Sigmoid colon (tissue), 7 donors: ENCODE measurements around the gene RNF40. TPM values are rescaled to one million over a fixed set of nuclear protein-coding genes. Genes with fewer than 3 reads are reported as not detected.

Source experiments
- DNase-seq: peaks from one replicate; pipeline ENCODE4 v3.0.0-alpha.2; 2019
- H3K27ac ChIP-seq, 4 donors: fragments of 200-600 bp; sonication (generic); one replicate each; pipeline ENCODE4 v1.5.1; 2016 to 2019; ENCODE audit warnings: mild to moderate bottlenecking in 1 of 4
- H3K27me3 ChIP-seq, 3 donors: fragments of 200-600 bp; sonication (generic); one replicate each; pipeline ENCODE4 v1.5.1; 2019; ENCODE audit warnings: mild to moderate bottlenecking in 1 of 3
- H3K36me3 ChIP-seq, 4 donors: fragments of 200-600 bp; sonication (generic); one replicate each; pipeline ENCODE4 v1.5.1; 2016 to 2019
- H3K4me1 ChIP-seq, 4 donors: fragments of 200-600 bp; sonication (generic); one replicate each; pipeline ENCODE4 v1.5.1; 2017 to 2019
- H3K4me3 ChIP-seq, 4 donors: fragments of 200-600 bp; sonication (generic); one replicate each; pipeline ENCODE4 v1.5.1; 2017 to 2019; ENCODE audit warnings: mild to moderate bottlenecking in 2 of 4, moderate library complexity in 1 of 4
- H3K9me3 ChIP-seq, 4 donors: fragments of 200-600 bp in 3 of 4; sonication (generic) in 3 of 4; one replicate each; pipeline versions ENCODE4 v1.5.1 to v1.6.1; 2013 to 2019
- EP300 ChIP-seq, 4 donors: sonication (generic); formaldehyde crosslinking; IDR thresholded peaks; one replicate each; pipeline ENCODE4 v1.6.1; 2017; ENCODE audit warnings: antibody characterized with exemption in 4 of 4
- POLR2A ChIP-seq, 2 donors: fragments of 450-650 bp; IDR thresholded peaks; one replicate each; pipeline ENCODE4 v1.6.1; 2016; ENCODE audit warnings: antibody characterized with exemption in 2 of 2, mild to moderate bottlenecking in 2 of 2, moderate library complexity in 2 of 2
- POLR2AphosphoS5 ChIP-seq, 4 donors: sonication (generic); formaldehyde crosslinking; IDR thresholded peaks; one replicate each; pipeline ENCODE4 v1.6.1; 2017; ENCODE audit warnings: antibody characterized with exemption in 4 of 4
- WGBS, 2 donors: extraction: QIAGEN DNeasy Blood & Tissue Kit; methylation state at CpG; one replicate each; pipeline ENCODE4 v1.1.7; 2013; 5-methylcytosine and 5-hydroxymethylcytosine counted together
- intact Hi-C: fragments of 100-400 bp; cut with DNase I; formaldehyde crosslinking; loops from one replicate; pipeline ENCODE4 v1.15.1; 2023
- polyA plus RNA-seq, 3 donors: library from polyadenylated mRNA; stranded (reverse); fragments of 200-250 nt; gene quantifications; one replicate each; pipeline ENCODE4 v1.2.3, GENCODE V29; 2013
- total RNA-seq, 4 donors: library from RNA; depleted of rRNA; stranded (reverse); fragments of >200 nt; gene quantifications; one replicate each; pipeline ENCODE4 v1.1.0, GENCODE V29; 2016
- TF ChIP-seq, protein P1 (sequence below), 4 experiments: fragments of 450-650 bp in 3 of 4; fragments of 200-600 bp in 1 of 4; IDR thresholded peaks; one replicate each; pipeline ENCODE4 v1.5.1; 2016 to 2019; ENCODE audit warnings: antibody characterized with exemption in 4 of 4, mild to moderate bottlenecking in 3 of 4, moderate library complexity in 2 of 4
- donor health status: healthy with polysubstance abuse.
- donor health status: Bipolar disorder and iron deficiency.
- donor health status: healthy.

RNF40 gene
- total and polyA plus RNA-seq, 7 donors, result 34.8 to 79.3 (median 49.4) TPM

DNA sequence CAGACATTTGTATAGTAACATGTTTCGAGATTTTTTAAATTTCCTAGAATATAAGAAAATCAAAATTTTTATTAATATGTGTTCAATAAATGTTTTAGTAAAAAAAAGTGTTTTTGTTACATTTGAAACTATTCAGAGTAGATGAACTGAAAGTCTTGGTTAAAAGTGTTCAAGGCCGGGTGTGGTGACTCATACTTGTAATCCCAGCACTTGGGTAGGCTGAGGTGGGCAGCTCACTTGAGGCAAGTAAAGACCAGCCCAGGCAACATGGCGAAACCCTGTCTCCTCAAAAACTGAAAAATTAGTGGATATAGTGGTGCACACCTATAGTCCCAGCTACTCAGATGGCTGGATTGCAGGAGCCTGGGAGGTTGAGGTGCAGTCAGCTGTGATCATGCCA lies 30.7 kb upstream of the RNF40 start:
- no peak for TF ChIP-seq EP300 (IDR thresholded peaks at IDR 0.05)
- H3K4me1 ChIP-seq, result no peaks in the 10 kb centered on the region
- intact Hi-C loops, result no loop called here
- no peaks in the 10 kb centered on the region for H3K27me3 ChIP-seq
- H3K9me3 ChIP-seq, result no peaks in the 10 kb centered on the region
- H3K27ac ChIP-seq, result no peak overlapping the region
- DNase-seq, result no peak
- 89 to 95% methylated on average over 3 of the region's 3 CpGs for WGBS, 2 donors
- H3K4me3 ChIP-seq, result no peak overlapping the region
- peaks cover 47 to 88% (median 69%) of the 10 kb centered on the region in 4 donors for H3K36me3 ChIP-seq

- Histone ChIP-seq H3K4me1 (peaks cover 0 to 25% (median 23%) of the 10 kb centered on the region in 4 donors), H3K9me3 (no peaks in the 10 kb centered on the region), H3K27ac (no peak overlapping the region), H3K4me3 (no peak overlapping the region), H3K27me3 (no peaks in the 10 kb centered on the region), H3K36me3 (peaks cover 50 to 75% (median 67%) of the 10 kb centered on the region in 4 donors)
- peak; percentile 61 for DNase-seq
- WGBS, 2 donors, result 95% methylated on average over 17 of the region's 17 CpGs
- TF ChIP-seq POLR2AphosphoS5 (IDR thresholded peaks at IDR 0.05), result no peak
- intact Hi-C loops, result no loop called here
These were observed 24.9 kb upstream of the RNF40 start for GRCh38 chr16:30736995-30737793.

- 94 to 95% methylated on average over 25 of the region's 25 CpGs for WGBS, 2 donors
- intact Hi-C loops, result no loop called here
These were observed 24.1 kb upstream of the RNF40 start for GRCh38 chr16:30737794-30738648.

GRCh38 chr16:30738984-30739951 lies 22.9 kb upstream of the RNF40 start:
- 89 to 91% methylated on average over 37 of the region's 37 CpGs for WGBS, 2 donors
- DNase-seq, result peak; percentile 57
- H3K4me3 ChIP-seq, result no peak overlapping the region
- H3K4me1 ChIP-seq, result peaks cover 0 to 31% (median 25%) of the 10 kb centered on the region in 4 donors
- H3K9me3 ChIP-seq, result no peaks in the 10 kb centered on the region
- H3K27me3 ChIP-seq, result no peaks in the 10 kb centered on the region
- H3K27ac ChIP-seq, result peak overlapping the region; percentile 10 to 81 (median 64)
- TF ChIP-seq POLR2AphosphoS5 (IDR thresholded peaks at IDR 0.05), result peak in 1 of 4 donors; percentile 11
- TF ChIP-seq POLR2A (IDR thresholded peaks at IDR 0.05), result no peak
- H3K36me3 ChIP-seq, result peaks cover 36 to 61% (median 48%) of the 10 kb centered on the region in 4 donors
- intact Hi-C loops, result no loop called here

More at GRCh38 chr16:30737794-30738648, 24.1 kb upstream of the RNF40 start:
- H3K36me3 ChIP-seq, result peaks cover 48 to 66% (median 60%) of the 10 kb centered on the region in 4 donors
- H3K4me1 ChIP-seq, result peaks cover 0 to 31% (median 25%) of the 10 kb centered on the region in 4 donors
- no peak overlapping the region for H3K27ac ChIP-seq
- DNase-seq, result peak; percentile 54
- TF ChIP-seq EP300 (IDR thresholded peaks at IDR 0.05), result no peak
- no peaks in the 10 kb centered on the region for H3K9me3 ChIP-seq
- no peaks in the 10 kb centered on the region for H3K27me3 ChIP-seq
- H3K4me3 ChIP-seq, result no peak overlapping the region

- Histone ChIP-seq H3K4me1 (peaks cover 0 to 31% (median 25%) of the 10 kb centered on the region in 4 donors), H3K4me3 (no peak overlapping the region), H3K9me3 (no peaks in the 10 kb centered on the region), H3K27ac (peak overlapping the region; percentile 46 to 81 (median 64)), H3K36me3 (peaks cover 29 to 63% (median 38%) of the 10 kb centered on the region in 4 donors), H3K27me3 (no peaks in the 10 kb centered on the region)
- intact Hi-C loops, result no loop called here
- 10 to 57% methylated on average over 8 of the region's 8 CpGs for WGBS, 2 donors
- TF ChIP-seq EP300 (IDR thresholded peaks at IDR 0.05), result no peak
- peak in 1 of 4 donors; percentile 18 for TF ChIP-seq POLR2AphosphoS5 (IDR thresholded peaks at IDR 0.05)
- DNase-seq, result peak; percentile 92
These were observed 21.5 kb upstream of the RNF40 start for GRCh38 chr16:30740364-30741251.

DNA sequence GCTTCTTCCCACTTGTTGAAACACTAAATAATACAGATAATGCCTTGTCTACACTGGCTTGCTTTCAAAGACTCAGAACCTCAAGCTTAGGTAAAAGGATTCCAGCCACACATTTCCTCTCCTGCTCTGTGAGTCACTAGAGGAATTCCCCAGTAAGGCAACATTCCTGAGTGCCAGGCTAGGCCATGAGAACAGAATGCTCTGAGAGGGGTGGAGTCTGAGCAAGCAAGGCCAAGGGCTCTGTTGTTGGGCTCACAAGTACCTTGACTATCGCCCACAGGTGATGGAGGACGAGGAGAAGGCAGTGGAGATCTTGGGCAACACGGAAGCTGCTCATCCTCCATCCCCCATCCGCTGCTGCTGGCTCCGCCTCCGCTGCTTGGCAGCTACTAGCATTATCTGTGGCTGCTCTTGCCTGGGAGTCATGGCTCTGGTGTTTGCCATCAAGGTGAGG lies 20.6 kb upstream of the RNF40 start:
- DNase-seq, result peak; percentile 67
- WGBS, 2 donors, result 45 to 79% methylated on average over 6 of the region's 6 CpGs
- Histone ChIP-seq H3K9me3 (no peaks in the 10 kb centered on the region), H3K36me3 (peaks cover 20 to 55% (median 30%) of the 10 kb centered on the region in 4 donors), H3K27me3 (no peaks in the 10 kb centered on the region), H3K27ac (peak overlapping the region; percentile 46 to 81 (median 64)), H3K4me3 (no peak overlapping the region), H3K4me1 (peaks cover 0 to 31% (median 26%) of the 10 kb centered on the region in 4 donors)
- intact Hi-C loops, result no loop called here
- TF ChIP-seq EP300 (IDR thresholded peaks at IDR 0.05) (no peak), POLR2A (IDR thresholded peaks at IDR 0.05) (no peak), POLR2AphosphoS5 (IDR thresholded peaks at IDR 0.05) (no peak)
- TF ChIP-seq, protein P1, sequence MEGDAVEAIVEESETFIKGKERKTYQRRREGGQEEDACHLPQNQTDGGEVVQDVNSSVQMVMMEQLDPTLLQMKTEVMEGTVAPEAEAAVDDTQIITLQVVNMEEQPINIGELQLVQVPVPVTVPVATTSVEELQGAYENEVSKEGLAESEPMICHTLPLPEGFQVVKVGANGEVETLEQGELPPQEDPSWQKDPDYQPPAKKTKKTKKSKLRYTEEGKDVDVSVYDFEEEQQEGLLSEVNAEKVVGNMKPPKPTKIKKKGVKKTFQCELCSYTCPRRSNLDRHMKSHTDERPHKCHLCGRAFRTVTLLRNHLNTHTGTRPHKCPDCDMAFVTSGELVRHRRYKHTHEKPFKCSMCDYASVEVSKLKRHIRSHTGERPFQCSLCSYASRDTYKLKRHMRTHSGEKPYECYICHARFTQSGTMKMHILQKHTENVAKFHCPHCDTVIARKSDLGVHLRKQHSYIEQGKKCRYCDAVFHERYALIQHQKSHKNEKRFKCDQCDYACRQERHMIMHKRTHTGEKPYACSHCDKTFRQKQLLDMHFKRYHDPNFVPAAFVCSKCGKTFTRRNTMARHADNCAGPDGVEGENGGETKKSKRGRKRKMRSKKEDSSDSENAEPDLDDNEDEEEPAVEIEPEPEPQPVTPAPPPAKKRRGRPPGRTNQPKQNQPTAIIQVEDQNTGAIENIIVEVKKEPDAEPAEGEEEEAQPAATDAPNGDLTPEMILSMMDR (IDR thresholded peaks at IDR 0.05), result no peak
